Cardiac septum (tissue), 1 donor: Measurements from ENCODE around the gene ARMCX2. TPM values are rescaled to one million over a fixed set of nuclear protein-coding genes. Genes with fewer than 3 reads are reported as not detected.

Source experiments
- DNase-seq: peaks from one replicate; pipeline ENCODE4 v3.0.0-alpha.2; 2020; ENCODE audit warnings: low spot score
- intact Hi-C: fragments of 100-400 bp; cut with DNase I; formaldehyde crosslinking; loops from one replicate; pipeline ENCODE4 v1.14.0; 2022
- total RNA-seq: library from RNA; stranded (reverse); fragmentation: NEBNext Ultra II Directional; extraction: Animal tissue kit (Norgen Biotek cat#: 25700); gene quantifications from one replicate; pipeline ENCODE4 v1.2.1, GENCODE V29; 2021
- donor health status: DM: no; HTN: no; CAD: no.

ARMCX2 gene
- total RNA-seq, 1 donor from 2014 or later = 43.5 TPM

- no peak for DNase-seq
- intact Hi-C loops = no loop called here
These were observed 53.9 kb downstream of the ARMCX2 start for GRCh38 chrX:101605728-101606127.

Other genes starting within 250 kb of the ARMCX2 start
- gene ARMCX4, start 174.4 kb downstream of the ARMCX2 start, total RNA-seq = 7.4 TPM
- 33.2 TPM for gene ARMCX1, start 109.3 kb downstream of the ARMCX2 start, total RNA-seq
- 45.4 TPM for gene ARMCX6, start 41.9 kb downstream of the ARMCX2 start, total RNA-seq
- 82.2 TPM for gene ARMCX3, start 36.7 kb downstream of the ARMCX2 start, total RNA-seq